GM23338 (cell line): ENCODE measurements around the gene SMYD3. TPM values are rescaled to one million over a fixed set of nuclear protein-coding genes. Genes with fewer than 3 reads are reported as not detected.

ENCODE experiments used
- ATAC-seq: fragments of 200-7000 bp; cut with Tn5 transposase; 3 replicates; pipeline ENCODE4 v1.9.1; 2020
- DNase-seq: peaks from one replicate; pipeline ENCODE4 v3.0.0-alpha.2; 2015; ENCODE audit warnings: low spot score
- H2AFZ ChIP-seq: fragments of 200-600 bp; sonication (generic); 2 replicates; pipeline ENCODE4 v1.8.0; 2016; ENCODE audit warnings: antibody characterized with exemption, mild to moderate bottlenecking, moderate library complexity
- H3F3A ChIP-seq: fragments of 200-600 bp; sonication (generic); replicated peaks from 2 replicates; pipeline ENCODE4 v1.8.0; 2017; ENCODE audit warnings: antibody characterized with exemption, mixed run types, low read depth
- H3K27ac ChIP-seq: fragments of 200-600 bp; sonication (generic); 2 replicates; pipeline ENCODE4 v1.6.1; 2016; ENCODE audit warnings: low read depth
- H3K27me3 ChIP-seq: fragments of 200-600 bp; sonication (generic); 2 replicates; pipeline ENCODE4 v1.8.0; 2016; ENCODE audit warnings: mild to moderate bottlenecking, mixed run types, moderate library complexity; ENCODE audit not compliant: insufficient read depth
- H3K36me3 ChIP-seq: fragments of 200-600 bp; sonication (generic); 2 replicates; pipeline ENCODE4 v1.8.0; 2016; ENCODE audit warnings: mild to moderate bottlenecking; ENCODE audit not compliant: insufficient read depth
- H3K4me1 ChIP-seq: fragments of 200-600 bp; sonication (generic); 2 replicates; pipeline ENCODE4 v1.8.0; 2016; ENCODE audit warnings: mild to moderate bottlenecking, moderate library complexity; ENCODE audit not compliant: insufficient read depth
- H3K4me2 ChIP-seq: fragments of 200-600 bp; sonication (generic); 2 replicates; pipeline ENCODE4 v1.7.1; 2017; ENCODE audit warnings: mixed run types
- H3K4me3 ChIP-seq: fragments of 200-600 bp; sonication (generic); 2 replicates; pipeline ENCODE4 v1.6.1; 2016; ENCODE audit warnings: mixed run types
- H3K79me2 ChIP-seq: fragments of 200-600 bp; sonication (generic); replicated peaks from 2 replicates; pipeline ENCODE4 v1.8.0; 2017; ENCODE audit warnings: mild to moderate bottlenecking; ENCODE audit not compliant: insufficient read depth
- H3K9me2 ChIP-seq: fragments of 200-600 bp; sonication (generic); 2 replicates; pipeline ENCODE4 v1.8.0; 2017; ENCODE audit not compliant: insufficient read depth
- H4K20me1 ChIP-seq: fragments of 200-600 bp; sonication (generic); replicated peaks from 2 replicates; pipeline ENCODE4 v1.8.0; 2017; ENCODE audit warnings: mild to moderate bottlenecking; ENCODE audit not compliant: insufficient read depth
- H3K27ac Mint-ChIP-seq: 2 replicates; pipeline ENCODE4 v1.8.0; 2020; ENCODE audit warnings: inconsistent platforms, mild to moderate bottlenecking, moderate library complexity, mixed read lengths
- H3K27me3 Mint-ChIP-seq: 3 replicates; pipeline ENCODE4 v1.8.0; 2022; ENCODE audit warnings: low read depth, mild to moderate bottlenecking, moderate library complexity, mixed read lengths, inconsistent platforms; ENCODE audit not compliant: insufficient read depth, poor library complexity
- H3K36me3 Mint-ChIP-seq: 3 replicates; pipeline ENCODE4 v1.8.0; 2021; ENCODE audit warnings: low read depth, mild to moderate bottlenecking, inconsistent platforms, moderate library complexity, mixed read lengths
- H3K4me1 Mint-ChIP-seq: 3 replicates; pipeline ENCODE4 v1.8.0; 2020; ENCODE audit warnings: mild to moderate bottlenecking, inconsistent platforms, mixed read lengths
- H3K4me3 Mint-ChIP-seq: 3 replicates; pipeline ENCODE4 v1.8.0; 2021; ENCODE audit warnings: moderate library complexity, mild to moderate bottlenecking, inconsistent platforms, mixed read lengths
- H3K9me3 Mint-ChIP-seq: 3 replicates; pipeline ENCODE4 v1.8.0; 2020; ENCODE audit warnings: moderate library complexity, mild to moderate bottlenecking, inconsistent platforms, mixed read lengths
- CREB1 ChIP-seq: fragments of 250-450 bp; sonication (Bioruptor Pico); IDR thresholded peaks from 2 replicates; pipeline ENCODE4 v1.5.0; 2020; ENCODE audit warnings: low read depth, mild to moderate bottlenecking, moderate library complexity
- ETS1 ChIP-seq: IDR thresholded peaks from 2 replicates; pipeline ENCODE4 v1.6.1; 2016; ENCODE audit warnings: antibody characterized with exemption
- EZH2 ChIP-seq: fragments of 200-600 bp; sonication (generic); IDR thresholded peaks from one replicate; pipeline ENCODE4 v1.8.0; 2017; ENCODE audit warnings: antibody characterized with exemption, mild to moderate bottlenecking, low read depth; ENCODE audit not compliant: unreplicated experiment
- EZH2phosphoT487 ChIP-seq: fragments of 200-600 bp; sonication (generic); IDR thresholded peaks from one replicate; pipeline ENCODE4 v1.8.1; 2018; ENCODE audit warnings: antibody characterized with exemption; ENCODE audit not compliant: unreplicated experiment
- JUNB ChIP-seq: IDR thresholded peaks from one replicate; pipeline ENCODE4 v1.6.1; 2016; ENCODE audit warnings: antibody characterized with exemption; ENCODE audit not compliant: unreplicated experiment
- NANOG ChIP-seq: IDR thresholded peaks from 2 replicates; pipeline ENCODE4 v1.6.1; 2016; ENCODE audit warnings: antibody characterized with exemption, borderline replicate concordance
- REST ChIP-seq: IDR thresholded peaks from one replicate; pipeline ENCODE4 v1.6.1; 2018; ENCODE audit warnings: antibody characterized with exemption; ENCODE audit not compliant: unreplicated experiment
- STAT1 ChIP-seq: IDR thresholded peaks from one replicate; pipeline ENCODE4 v1.6.1; 2016; ENCODE audit warnings: antibody characterized with exemption; ENCODE audit not compliant: unreplicated experiment
- ZNF114 ChIP-seq: fragments of 250-450 bp; sonication (Bioruptor Pico); IDR thresholded peaks from 2 replicates; pipeline ENCODE4 v1.5.0; 2020; ENCODE audit warnings: mild to moderate bottlenecking, moderate library complexity
- ZNF462 ChIP-seq: fragments of 250-450 bp; sonication (Bioruptor Pico); IDR thresholded peaks from 2 replicates; pipeline ENCODE4 v1.5.0; 2020; ENCODE audit warnings: mild to moderate bottlenecking, moderate library complexity
- polyA plus RNA-seq: library from polyadenylated mRNA; unstranded; fragments of >200 nt; fragmentation: Nextera tagmentation; extraction: Ambion mirVana; gene quantifications from 2 replicates; pipeline ENCODE4 v1.2.1, GENCODE V29; 2016
- total RNA-seq: library from RNA; depleted of rRNA; stranded (reverse); fragments of >200 nt; shearing (Covaris generic); gene quantifications from 2 replicates; pipeline ENCODE4 v1.2.3, GENCODE V29; 2014
- TF ChIP-seq, protein P1 (sequence below), 2 experiments: fragments of 200-600 bp in 1 of 2; sonication (generic) in 1 of 2; conservative IDR thresholded peaks; 2 replicates each; pipeline versions ENCODE4 v1.5.1 to v1.6.1; 2016 to 2017; ENCODE audit warnings: antibody characterized with exemption in 2 of 2, low read depth in 2 of 2, mild to moderate bottlenecking in 2 of 2, moderate library complexity in 1 of 2

The SMYD3 gene
- total and polyA plus RNA-seq, 2 experiments from 2014 or later, result 31.8 to 34.4 TPM

GRCh38 chr1:245987997-245988392, 519.1 kb downstream of the SMYD3 start:
- H3K4me3 ChIP-seq, result no peak overlapping the region
- DNase-seq (no peak), ATAC-seq (no peak)
- no peaks in the 10 kb centered on the region for H3F3A ChIP-seq
- 0 out of 2 replicates have a peak, but pooled peaks cover 3% of the 10 kb centered on the region for H3K9me2 ChIP-seq
- Mint-ChIP-seq H3K27me3 (peaks cover 3% of the 10 kb centered on the region), H3K27ac (no peak overlapping the region), H3K4me1 (no peaks in the 10 kb centered on the region), H3K36me3 (no peaks in the 10 kb centered on the region), H3K4me3 (no peak overlapping the region), H3K9me3 (no peaks in the 10 kb centered on the region)
- H3K27me3 ChIP-seq, result no peaks in the 10 kb centered on the region
- H2AFZ ChIP-seq, result no peak overlapping the region
- H3K4me2 ChIP-seq, result no peak overlapping the region
- H3K79me2 ChIP-seq, result no peaks in the 10 kb centered on the region
- no peaks in the 10 kb centered on the region for H3K4me1 ChIP-seq
- H4K20me1 ChIP-seq, result no peaks in the 10 kb centered on the region
- H3K27ac ChIP-seq, result no peak overlapping the region
- TF ChIP-seq REST (no peak), STAT1 (no peak), CREB1 (no peak), ZNF114 (CRISPR knock-in tag) (no peak), ETS1 (no peak), EZH2phosphoT487 (no peak), ZNF462 (no peak), JUNB (no peak), EZH2 (no peak), NANOG (no peak)
- TF ChIP-seq, protein P1, sequence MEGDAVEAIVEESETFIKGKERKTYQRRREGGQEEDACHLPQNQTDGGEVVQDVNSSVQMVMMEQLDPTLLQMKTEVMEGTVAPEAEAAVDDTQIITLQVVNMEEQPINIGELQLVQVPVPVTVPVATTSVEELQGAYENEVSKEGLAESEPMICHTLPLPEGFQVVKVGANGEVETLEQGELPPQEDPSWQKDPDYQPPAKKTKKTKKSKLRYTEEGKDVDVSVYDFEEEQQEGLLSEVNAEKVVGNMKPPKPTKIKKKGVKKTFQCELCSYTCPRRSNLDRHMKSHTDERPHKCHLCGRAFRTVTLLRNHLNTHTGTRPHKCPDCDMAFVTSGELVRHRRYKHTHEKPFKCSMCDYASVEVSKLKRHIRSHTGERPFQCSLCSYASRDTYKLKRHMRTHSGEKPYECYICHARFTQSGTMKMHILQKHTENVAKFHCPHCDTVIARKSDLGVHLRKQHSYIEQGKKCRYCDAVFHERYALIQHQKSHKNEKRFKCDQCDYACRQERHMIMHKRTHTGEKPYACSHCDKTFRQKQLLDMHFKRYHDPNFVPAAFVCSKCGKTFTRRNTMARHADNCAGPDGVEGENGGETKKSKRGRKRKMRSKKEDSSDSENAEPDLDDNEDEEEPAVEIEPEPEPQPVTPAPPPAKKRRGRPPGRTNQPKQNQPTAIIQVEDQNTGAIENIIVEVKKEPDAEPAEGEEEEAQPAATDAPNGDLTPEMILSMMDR (conservative IDR thresholded peaks at IDR 0.05; ENCODE audit: low read depth in 2 of 2), result no peak
- no peaks in the 10 kb centered on the region for H3K36me3 ChIP-seq
